ENCODE data around the gene FKBP6. TPM values are rescaled to one million over a fixed set of nuclear protein-coding genes. Genes with fewer than 3 reads are reported as not detected.
"Not testable (repeated sequence)": the region's sequence is repeated elsewhere in the genome, so short reads cannot be mapped to it uniquely, and the experiment has no call there.

The FKBP6 gene
- total RNA-seq, 2 experiments from 2014 or later, result not detected

DNA sequence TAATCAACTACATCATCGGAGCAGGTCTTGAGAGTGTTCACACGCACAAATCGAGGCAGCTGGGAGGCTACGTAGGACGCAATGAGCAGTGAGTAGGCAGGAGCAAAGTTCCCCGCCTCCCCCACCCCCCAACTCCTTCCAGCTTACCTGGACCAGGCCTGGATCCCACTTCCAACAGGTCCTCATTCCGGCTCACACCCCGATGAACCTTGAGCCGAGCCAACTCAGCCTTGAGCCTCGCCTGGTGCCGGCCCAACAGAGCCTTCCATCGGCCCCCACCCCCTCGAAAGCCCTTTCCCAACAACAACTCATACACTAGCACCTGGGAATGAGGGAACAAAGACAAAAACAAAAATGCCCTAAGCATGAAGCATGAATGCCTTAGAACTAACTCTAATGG lies 20.5 kb upstream of the FKBP6 start:
- TF ChIP-seq, protein P1, sequence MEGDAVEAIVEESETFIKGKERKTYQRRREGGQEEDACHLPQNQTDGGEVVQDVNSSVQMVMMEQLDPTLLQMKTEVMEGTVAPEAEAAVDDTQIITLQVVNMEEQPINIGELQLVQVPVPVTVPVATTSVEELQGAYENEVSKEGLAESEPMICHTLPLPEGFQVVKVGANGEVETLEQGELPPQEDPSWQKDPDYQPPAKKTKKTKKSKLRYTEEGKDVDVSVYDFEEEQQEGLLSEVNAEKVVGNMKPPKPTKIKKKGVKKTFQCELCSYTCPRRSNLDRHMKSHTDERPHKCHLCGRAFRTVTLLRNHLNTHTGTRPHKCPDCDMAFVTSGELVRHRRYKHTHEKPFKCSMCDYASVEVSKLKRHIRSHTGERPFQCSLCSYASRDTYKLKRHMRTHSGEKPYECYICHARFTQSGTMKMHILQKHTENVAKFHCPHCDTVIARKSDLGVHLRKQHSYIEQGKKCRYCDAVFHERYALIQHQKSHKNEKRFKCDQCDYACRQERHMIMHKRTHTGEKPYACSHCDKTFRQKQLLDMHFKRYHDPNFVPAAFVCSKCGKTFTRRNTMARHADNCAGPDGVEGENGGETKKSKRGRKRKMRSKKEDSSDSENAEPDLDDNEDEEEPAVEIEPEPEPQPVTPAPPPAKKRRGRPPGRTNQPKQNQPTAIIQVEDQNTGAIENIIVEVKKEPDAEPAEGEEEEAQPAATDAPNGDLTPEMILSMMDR (IDR thresholded peaks at IDR 0.05), result no peak
- peak overlapping the region; percentile 84 for H3K27ac Mint-ChIP-seq
- no peak for ATAC-seq
- intact Hi-C loops (cut with micrococcal nuclease), result no loop called here
- ChIA-PET POLR2A (no interaction called here), CTCF (interaction anchor here (1.9 to 2.9 kb wide), 2 partner anchors 17 to 144 kb away, joined by 4 to 8 read pairs; no protein-coding TSS in a partner anchor)
- H3K4me3 Mint-ChIP-seq, result peak overlapping the region; percentile 89
- no peak for DNase-seq
- peaks cover 37% of the 10 kb centered on the region for H3K36me3 Mint-ChIP-seq (ENCODE audit: low read depth)
- H3K27me3 Mint-ChIP-seq, result no peaks in the 10 kb centered on the region
- H3K4me1 Mint-ChIP-seq (ENCODE audit: low read depth), result peaks cover 26% of the 10 kb centered on the region
- peaks cover 2% of the 10 kb centered on the region for H3K9me3 Mint-ChIP-seq

DNA sequence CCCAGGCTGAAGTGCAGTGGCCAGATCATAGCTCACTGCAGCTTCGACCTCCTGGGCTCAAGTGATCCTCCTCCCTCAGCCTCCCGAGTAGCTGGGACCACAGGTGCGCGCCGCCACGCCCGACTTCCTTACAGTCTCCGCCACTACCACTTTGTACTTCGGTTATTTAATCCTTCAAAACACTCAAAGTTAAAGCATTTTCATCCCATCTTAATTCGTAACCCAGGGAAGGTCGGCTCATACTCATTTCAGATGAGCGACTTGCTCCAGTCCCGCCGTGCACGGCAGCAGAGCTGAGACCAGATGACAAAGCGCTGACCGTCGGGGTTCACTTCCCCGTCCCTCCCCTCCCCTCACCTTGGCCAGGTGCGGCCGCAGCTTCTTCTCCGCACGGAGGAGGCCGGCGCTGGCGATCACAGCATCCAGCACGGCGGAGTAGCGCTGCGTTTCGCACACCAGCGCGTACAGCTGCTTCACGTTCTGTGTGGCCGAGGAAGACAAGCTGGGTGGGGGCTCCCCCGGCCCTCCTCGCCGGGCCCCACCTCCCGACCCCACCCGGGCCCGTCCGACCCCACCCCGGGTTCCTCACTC lies 19.8 kb upstream of the FKBP6 start:
- peak overlapping the region; percentile 89 for H3K4me3 Mint-ChIP-seq
- intact Hi-C loops (cut with micrococcal nuclease), result no loop called here
- peaks cover 2% of the 10 kb centered on the region for H3K9me3 Mint-ChIP-seq
- TF ChIP-seq, protein P1 (IDR thresholded peaks at IDR 0.05), result no peak
- no peaks in the 10 kb centered on the region for H3K27me3 Mint-ChIP-seq
- H3K27ac Mint-ChIP-seq, result peak overlapping the region; percentile 96
- DNase-seq, result no peak
- CTCF ChIA-PET, result interaction anchor here (2.9 kb wide), 1 partner anchor 143 kb away, joined by 8 read pairs; no protein-coding TSS in a partner anchor
- peaks cover 26% of the 10 kb centered on the region for H3K4me1 Mint-ChIP-seq (ENCODE audit: low read depth)
- POLR2A ChIA-PET, result no interaction called here
- H3K36me3 Mint-ChIP-seq (ENCODE audit: low read depth), result peaks cover 34% of the 10 kb centered on the region
- peak; percentile 41 for ATAC-seq

DNA sequence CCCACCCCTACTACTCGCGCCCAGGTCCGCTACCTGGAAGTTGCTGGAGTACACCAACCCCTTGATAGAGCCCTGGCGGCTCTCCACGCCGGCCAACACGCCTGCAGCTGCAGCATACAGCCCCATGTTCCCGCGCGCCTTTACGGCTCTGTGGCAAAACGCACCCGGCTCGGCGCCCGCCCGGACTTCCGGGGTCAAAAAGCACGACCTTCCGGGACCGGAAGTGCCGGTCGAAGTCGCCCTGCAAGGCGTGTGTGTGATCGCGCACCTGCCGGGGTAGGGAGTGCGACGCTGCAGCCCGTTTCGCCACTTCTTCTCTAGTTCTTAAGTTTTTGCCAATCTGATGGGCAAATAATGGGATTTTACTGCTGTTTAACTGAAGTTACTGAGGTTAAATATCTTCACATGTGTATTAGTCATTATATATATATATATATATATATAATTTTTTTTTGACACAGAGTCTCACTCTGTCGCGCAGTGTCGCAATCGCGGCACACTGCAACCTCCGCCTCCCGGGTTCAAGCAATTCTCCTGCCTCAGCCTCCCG lies 19.2 kb upstream of the FKBP6 start, which contains the start of gene NSUN5:
Gene NSUN5 (minus strand): TSS at position 162 of the 550 bp plus-strand sequence. CDS start 36 bp downstream, at position 126.
- Mint-ChIP-seq H3K4me3 (peak within 1 kb of the TSS; percentile 89), H3K27me3 (no peaks in the 10 kb centered on the region), H3K27ac (peak within 1 kb of the TSS; percentile 96), H3K36me3 (ENCODE audit: low read depth) (peaks cover 34% of the 10 kb centered on the region), H3K4me1 (ENCODE audit: low read depth) (peaks cover 26% of the 10 kb centered on the region), H3K9me3 (peaks cover 2% of the 10 kb centered on the region)
- POLR2A ChIA-PET, result no interaction called here
- CTCF ChIA-PET, result interaction anchor here (2.9 kb wide), 1 partner anchor 143 kb away, joined by 8 read pairs; no protein-coding TSS in a partner anchor
- intact Hi-C loops (cut with micrococcal nuclease), result no loop called here
- TF ChIP-seq, protein P1 (IDR thresholded peaks at IDR 0.05), result no peak
- peak; percentile 96 for DNase-seq
- ATAC-seq, result peak; percentile 99

DNA sequence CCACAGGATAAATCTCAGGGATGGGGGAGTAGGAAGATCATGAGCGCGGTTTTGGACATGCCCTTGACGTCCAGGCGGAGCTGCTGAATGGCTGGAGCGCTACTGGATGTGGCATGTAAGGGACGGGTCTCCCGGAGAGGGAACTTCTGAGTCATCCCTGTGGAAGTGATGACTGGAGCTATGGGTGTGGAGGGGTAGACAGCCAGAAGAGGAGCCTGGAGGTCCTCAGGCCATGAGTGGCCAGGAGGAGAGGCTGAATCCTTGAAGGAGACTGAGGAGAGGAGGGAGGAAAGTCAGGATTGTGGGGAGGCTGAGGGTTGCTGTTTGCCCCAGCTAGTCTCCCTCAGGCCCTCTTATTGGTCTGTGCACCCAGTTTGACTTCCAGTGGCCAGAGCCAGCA lies 16.5 kb upstream of the FKBP6 start:
- H3K4me3 Mint-ChIP-seq; H3K9me3 Mint-ChIP-seq; ATAC-seq; POLR2A ChIA-PET; DNase-seq; intact Hi-C loops (cut with micrococcal nuclease); H3K27me3 Mint-ChIP-seq; CTCF ChIA-PET; H3K27ac Mint-ChIP-seq: not testable (repeated sequence)
- Mint-ChIP-seq H3K36me3 (ENCODE audit: low read depth) (peaks cover 20% of the 10 kb centered on the region), H3K4me1 (ENCODE audit: low read depth) (peaks cover 22% of the 10 kb centered on the region)

DNA sequence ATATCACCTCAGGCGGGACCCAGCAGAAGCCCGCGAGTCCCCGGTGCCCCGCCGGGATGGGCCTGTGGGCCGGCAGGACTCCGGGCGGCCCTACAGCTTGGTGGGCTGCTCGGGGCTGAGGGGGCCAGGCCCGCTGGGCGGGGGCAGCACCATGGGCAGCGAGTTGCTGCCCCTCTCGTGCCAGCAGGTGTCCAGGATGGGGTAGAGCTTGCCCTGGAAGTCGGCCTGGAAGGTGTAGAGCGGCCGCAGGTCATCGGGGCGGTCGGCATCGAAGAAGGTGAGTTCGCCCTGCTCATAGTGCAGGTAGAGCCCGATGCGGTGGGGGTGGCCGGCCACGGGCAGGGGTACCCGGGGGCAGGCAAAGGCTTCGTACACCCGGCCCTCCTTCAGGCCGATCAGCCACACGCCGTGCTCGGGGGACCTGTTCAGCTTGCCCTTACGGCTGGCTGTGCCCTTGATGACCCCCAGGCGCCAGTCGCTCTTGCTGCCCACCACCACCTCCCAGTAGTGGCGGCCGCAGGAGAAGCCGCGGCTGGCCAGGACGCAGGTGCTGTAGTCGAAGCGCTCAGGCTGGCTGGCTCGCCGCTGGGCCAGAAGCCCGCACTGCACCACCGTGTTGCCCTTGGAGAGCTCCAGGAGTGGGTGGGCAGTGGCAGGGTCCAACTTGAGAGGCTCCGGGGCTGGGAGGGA lies 15.0 kb upstream of the FKBP6 start:
- Mint-ChIP-seq H3K4me1 (ENCODE audit: low read depth) (peaks cover 9% of the 10 kb centered on the region), H3K9me3 (peaks cover 2% of the 10 kb centered on the region), H3K27me3 (no peaks in the 10 kb centered on the region), H3K27ac (no peak overlapping the region), H3K4me3 (no peak overlapping the region), H3K36me3 (ENCODE audit: low read depth) (peaks cover 6% of the 10 kb centered on the region)
- CTCF ChIA-PET, result interaction anchor here (1.2 kb wide), 1 partner anchor 139 kb away, joined by 3 read pairs; no protein-coding TSS in a partner anchor
- TF ChIP-seq, protein P1 (IDR thresholded peaks at IDR 0.05), result no peak
- intact Hi-C loops (cut with micrococcal nuclease), result no loop called here
- ATAC-seq, result no peak
- no peak for DNase-seq
- POLR2A ChIA-PET, result no interaction called here
